ENCODE results near the gene MMS19. TPM values are rescaled to one million over a fixed set of nuclear protein-coding genes. Genes with fewer than 3 reads are reported as not detected.

MMS19 gene
- total RNA-seq, 4 donors from 2014 or later: 111 to 238 (median 118) TPM

DNA sequence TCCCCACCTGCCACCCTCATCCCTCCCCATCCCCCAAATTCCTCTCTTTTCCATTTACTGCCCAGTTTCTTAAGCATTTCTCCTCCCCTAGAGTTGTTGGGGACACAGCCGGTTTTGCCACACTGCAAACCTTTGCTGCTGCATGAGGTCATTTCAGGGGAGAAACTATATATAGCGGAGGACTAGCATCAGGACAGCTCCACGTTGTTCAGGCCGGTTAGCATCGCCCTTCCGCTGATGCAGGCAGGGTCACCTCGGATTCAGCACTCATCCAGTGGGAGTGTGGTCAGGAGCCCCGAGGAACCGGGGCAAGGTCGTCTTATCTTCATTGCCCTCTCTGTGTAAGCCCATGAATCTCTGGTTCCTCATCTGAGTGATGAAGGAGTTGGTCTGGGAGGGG is 16.1 kb upstream of the MMS19 start:
- no peak for DNase-seq (ENCODE audit: low spot score in 2 of 2)
- Histone ChIP-seq H3K36me3 (no peaks in the 10 kb centered on the region), H3K4me1 (peaks cover 43% of the 10 kb centered on the region), H3K9me3 (no peaks in the 10 kb centered on the region), H3K27me3 (no peaks in the 10 kb centered on the region), H3K4me3 (no peak overlapping the region), H3K27ac (no peak overlapping the region)
- 80% methylated on average over 10 of the region's 10 CpGs for WGBS
- no peak for TF ChIP-seq POLR2AphosphoS5 (IDR thresholded peaks at IDR 0.05)
- no peak for TF ChIP-seq CTCF (IDR thresholded peaks at IDR 0.05)
- TF ChIP-seq EP300 (IDR thresholded peaks at IDR 0.05): no peak
- no peak for TF ChIP-seq POLR2A (IDR thresholded peaks at IDR 0.05)

DNA sequence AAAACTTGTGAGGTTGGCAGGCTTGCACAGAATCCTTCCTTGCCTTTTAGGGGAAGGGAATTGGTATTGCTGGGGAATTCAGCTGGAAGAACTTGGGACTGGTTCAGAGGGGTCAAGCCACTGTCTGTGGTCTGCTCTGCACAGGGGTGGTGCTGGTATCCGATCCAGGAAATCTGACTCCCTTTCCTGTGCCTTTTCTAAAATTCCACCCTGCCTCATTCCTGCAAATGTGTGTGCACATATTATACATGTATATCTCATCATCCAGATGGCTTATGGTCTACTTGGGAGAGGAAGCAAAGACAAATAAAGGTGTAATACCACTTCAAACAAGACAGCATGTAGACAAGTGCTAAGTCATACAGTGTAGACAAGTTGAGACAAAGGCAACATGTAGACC is 14.8 kb upstream of the MMS19 start:
- H3K9me3 ChIP-seq: no peaks in the 10 kb centered on the region
- TF ChIP-seq POLR2AphosphoS5 (IDR thresholded peaks at IDR 0.05) (no peak), EP300 (IDR thresholded peaks at IDR 0.05) (no peak), CTCF (IDR thresholded peaks at IDR 0.05) (no peak), POLR2A (IDR thresholded peaks at IDR 0.05) (no peak)
- no peak overlapping the region for H3K27ac ChIP-seq
- no peak overlapping the region for H3K4me3 ChIP-seq
- H3K4me1 ChIP-seq: peaks cover 33% of the 10 kb centered on the region
- no peaks in the 10 kb centered on the region for H3K36me3 ChIP-seq
- no peaks in the 10 kb centered on the region for H3K27me3 ChIP-seq
- WGBS: 71% methylated on average over 1 of the region's 1 CpG
- no peak for DNase-seq (ENCODE audit: low spot score in 2 of 2)

GRCh38 chr10:97511711-97512440 is 13.7 kb upstream of the MMS19 start:
- Histone ChIP-seq H3K9me3 (no peaks in the 10 kb centered on the region), H3K27ac (no peak overlapping the region)
- WGBS: 48% methylated on average over 3 of the region's 3 CpGs

DNA sequence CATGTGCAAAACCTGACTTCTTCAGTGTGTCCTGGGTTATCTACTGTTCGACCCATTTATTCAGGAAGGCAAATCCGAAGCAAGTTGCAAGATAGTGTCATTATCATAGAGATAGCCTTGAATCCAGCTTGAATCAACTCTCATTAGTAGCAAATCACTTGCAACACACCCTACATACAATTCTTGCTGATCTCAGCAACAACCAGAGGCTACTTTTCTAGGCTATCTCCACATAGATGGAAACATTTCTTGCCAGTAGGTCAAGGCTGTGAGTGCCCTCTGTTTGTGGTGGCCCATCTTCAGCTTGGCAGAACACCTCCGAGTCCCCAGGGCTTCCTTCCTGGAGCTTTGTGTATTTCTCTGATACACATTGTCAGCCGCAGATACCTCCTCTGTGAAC is 12.5 kb upstream of the MMS19 start:
- DNase-seq (ENCODE audit: low spot score in 2 of 2): no peak
- Histone ChIP-seq H3K27me3 (no peaks in the 10 kb centered on the region), H3K27ac (no peak overlapping the region), H3K4me3 (no peak overlapping the region), H3K36me3 (no peaks in the 10 kb centered on the region), H3K4me1 (peaks cover 15% of the 10 kb centered on the region), H3K9me3 (no peaks in the 10 kb centered on the region)
- WGBS: 90% methylated on average over 4 of the region's 4 CpGs
- TF ChIP-seq EP300 (IDR thresholded peaks at IDR 0.05) (no peak), POLR2A (IDR thresholded peaks at IDR 0.05) (no peak), CTCF (IDR thresholded peaks at IDR 0.05) (no peak), POLR2AphosphoS5 (IDR thresholded peaks at IDR 0.05) (no peak)

More at GRCh38 chr10:97511711-97512440, 13.7 kb upstream of the MMS19 start:
- no peaks in the 10 kb centered on the region for H3K27me3 ChIP-seq
- no peak overlapping the region for H3K4me3 ChIP-seq
- no peak for TF ChIP-seq POLR2A (IDR thresholded peaks at IDR 0.05)
- TF ChIP-seq CTCF (IDR thresholded peaks at IDR 0.05): no peak
- no peak for TF ChIP-seq POLR2AphosphoS5 (IDR thresholded peaks at IDR 0.05)
- TF ChIP-seq EP300 (IDR thresholded peaks at IDR 0.05): no peak
- H3K36me3 ChIP-seq: no peaks in the 10 kb centered on the region
- peaks cover 22% of the 10 kb centered on the region for H3K4me1 ChIP-seq
- DNase-seq (ENCODE audit: low spot score in 2 of 2): no peak

DNA sequence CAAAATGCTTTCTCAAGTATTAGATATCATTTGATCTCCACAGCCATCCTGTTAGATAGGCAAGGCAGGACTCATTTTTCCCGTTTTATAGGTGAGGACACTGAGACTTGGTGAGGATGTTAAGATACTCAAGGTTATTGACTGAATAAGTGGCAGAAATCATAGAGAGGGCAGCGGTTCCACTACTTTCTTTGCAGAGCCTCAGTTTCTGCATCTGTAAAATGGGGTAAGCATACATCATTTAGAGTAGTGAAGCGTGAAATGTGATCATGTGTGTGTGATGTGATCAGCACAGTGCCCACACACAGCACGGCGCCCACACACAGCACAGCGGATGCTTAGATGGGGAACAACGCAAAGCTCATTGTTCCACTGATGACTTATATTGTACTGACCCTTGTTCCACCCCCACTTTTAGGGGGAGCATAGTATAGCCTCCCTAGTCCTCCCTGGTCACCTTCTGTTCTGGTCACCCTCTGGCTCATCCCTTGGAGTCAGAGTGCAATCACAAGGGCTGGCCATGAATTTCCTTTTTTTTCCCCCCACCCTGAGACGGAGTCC is 11.0 kb upstream of the MMS19 start:
- no peak overlapping the region for H3K27ac ChIP-seq
- DNase-seq (ENCODE audit: low spot score in 2 of 2): no peak

More for the DNA sequence above, 11.0 kb upstream of the MMS19 start:
- Histone ChIP-seq H3K4me1 (peaks cover 7% of the 10 kb centered on the region), H3K4me3 (no peak overlapping the region), H3K36me3 (no peaks in the 10 kb centered on the region), H3K9me3 (no peaks in the 10 kb centered on the region), H3K27me3 (no peaks in the 10 kb centered on the region)
- TF ChIP-seq POLR2A (IDR thresholded peaks at IDR 0.05): no peak
- no peak for TF ChIP-seq CTCF (IDR thresholded peaks at IDR 0.05)
- no peak for TF ChIP-seq POLR2AphosphoS5 (IDR thresholded peaks at IDR 0.05)
- no peak for TF ChIP-seq EP300 (IDR thresholded peaks at IDR 0.05)
- WGBS: 92% methylated on average over 8 of the region's 8 CpGs
